DMS153 treated with DMSO at 0.1 percent for 48 hours (cell line): ENCODE results near the gene SNAPC5.
"Not testable (repeated sequence)": the region's sequence is repeated elsewhere in the genome, so short reads cannot be mapped to it uniquely, and the experiment has no call there.

Source experiments
- DNase-seq: peaks from one replicate; lab custom pipeline; 2025; ENCODE audit not compliant: unreplicated experiment; lab: John Stamatoyannopoulos, UW

Gene SNAPC5

DNA sequence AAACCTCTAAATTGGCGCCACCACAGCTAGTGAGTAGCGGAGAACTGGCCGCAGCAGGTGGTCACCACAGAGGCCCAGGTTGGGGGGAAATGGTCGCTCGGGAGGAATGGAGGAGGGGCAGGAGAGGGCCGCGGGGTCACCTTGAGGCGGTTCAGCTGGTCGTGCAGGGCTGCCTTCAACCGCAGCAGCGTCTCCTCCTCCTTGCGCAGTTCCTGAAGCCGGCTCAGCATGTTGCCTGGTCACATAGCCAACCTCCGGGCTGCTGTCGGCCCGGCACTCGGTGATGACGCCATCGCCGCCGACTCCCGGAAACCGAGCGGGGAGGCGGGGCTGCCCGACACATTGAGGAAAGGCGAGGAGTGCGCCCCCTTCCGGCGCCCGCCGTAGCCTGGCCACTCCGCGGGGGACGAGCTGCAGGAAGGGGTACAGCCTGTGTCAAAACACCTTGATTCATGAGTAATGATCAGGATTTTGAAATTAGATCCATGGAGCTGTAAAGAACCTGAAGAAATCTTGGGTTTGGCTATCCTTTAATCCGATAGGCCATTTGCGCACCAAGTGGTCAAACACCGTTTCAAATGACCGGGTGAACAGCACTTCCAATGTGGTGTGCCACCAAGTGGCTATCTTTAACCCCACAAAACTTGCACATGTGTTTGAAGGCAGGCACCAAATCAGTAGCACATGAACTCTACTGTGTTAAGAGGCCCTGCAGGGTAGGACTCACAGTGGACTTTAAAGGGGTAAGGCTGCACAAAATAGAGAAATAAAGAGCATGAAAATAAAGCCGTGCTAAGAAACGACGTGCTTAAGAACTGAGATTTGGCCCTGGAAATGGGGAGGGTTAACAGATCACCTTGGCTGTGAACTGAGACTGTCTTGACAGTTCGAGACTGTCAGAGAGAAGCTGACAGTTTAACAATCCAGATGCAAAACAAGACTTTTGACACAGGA, at the start of gene SNAPC5:
Gene SNAPC5, minus strand, starts transcription at position 261 of the 954 bp plus-strand sequence. Its CDS starts 31 bp downstream, at position 230.
- peak; percentile 25 for DNase-seq

- DNase-seq = no peak
These were observed 47.7 kb upstream of the SNAPC5 start for GRCh38 chr15:66545255-66545654.

DNA sequence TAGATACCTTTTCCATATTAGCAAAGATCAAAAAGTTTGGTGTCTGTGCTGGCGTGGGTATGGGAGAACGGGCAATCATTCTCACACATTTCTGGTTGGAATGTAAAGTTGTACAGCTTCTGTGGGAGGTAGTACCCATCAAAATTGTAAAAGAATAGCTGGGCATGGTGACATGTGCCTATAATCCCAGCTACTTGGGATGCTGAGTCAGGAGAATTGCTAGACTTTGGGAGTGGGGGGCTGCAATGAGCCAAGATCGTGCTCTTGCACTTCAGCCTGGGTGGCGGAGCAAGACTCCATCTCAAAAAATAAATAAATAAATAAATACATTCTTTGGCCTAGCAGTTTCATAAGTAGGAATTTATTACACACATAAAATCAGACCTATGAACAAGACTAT, 45.3 kb upstream of the SNAPC5 start:
- no peak for DNase-seq

DNA sequence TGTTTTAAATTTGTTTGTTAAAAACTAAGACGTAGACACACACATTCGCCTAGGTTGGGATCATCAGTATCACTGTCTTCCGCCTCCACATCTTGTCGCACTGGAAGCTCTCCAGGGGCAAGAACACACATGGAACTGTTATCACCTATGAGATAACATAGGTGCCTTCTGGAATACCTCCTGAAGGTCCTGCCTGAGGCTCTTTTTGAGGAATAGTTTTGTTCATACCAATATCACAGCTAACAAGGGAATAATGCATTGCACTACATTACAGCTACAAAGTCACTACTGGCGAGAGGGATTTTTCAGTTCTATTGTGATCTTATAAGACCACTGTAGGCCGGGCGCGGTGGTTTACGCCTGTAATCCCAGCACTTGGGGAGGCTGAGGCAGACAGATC, 37.5 kb upstream of the SNAPC5 start:
- no peak for DNase-seq

- DNase-seq = no peak
These were observed 27.3 kb upstream of the SNAPC5 start for GRCh38 chr15:66524838-66525237.

DNA sequence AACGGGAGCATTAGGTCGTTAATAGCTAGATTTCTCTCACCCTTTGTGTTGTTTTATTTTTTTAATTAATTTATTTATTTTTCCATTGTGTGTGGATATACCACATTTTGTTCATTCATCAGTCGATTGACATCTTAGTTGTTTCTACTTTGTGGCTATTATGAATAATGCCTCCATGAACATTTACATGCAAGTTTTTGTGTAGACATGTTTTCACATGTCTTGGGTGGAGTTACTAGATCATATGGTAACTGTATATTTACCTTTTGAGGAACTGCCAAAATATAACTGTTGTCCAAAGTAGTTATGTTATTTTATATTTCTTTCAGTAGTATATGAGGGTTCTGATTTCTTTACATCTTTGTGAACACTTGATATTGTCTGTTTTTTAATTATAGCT, 26.4 kb upstream of the SNAPC5 start:
- DNase-seq = no peak

DNA sequence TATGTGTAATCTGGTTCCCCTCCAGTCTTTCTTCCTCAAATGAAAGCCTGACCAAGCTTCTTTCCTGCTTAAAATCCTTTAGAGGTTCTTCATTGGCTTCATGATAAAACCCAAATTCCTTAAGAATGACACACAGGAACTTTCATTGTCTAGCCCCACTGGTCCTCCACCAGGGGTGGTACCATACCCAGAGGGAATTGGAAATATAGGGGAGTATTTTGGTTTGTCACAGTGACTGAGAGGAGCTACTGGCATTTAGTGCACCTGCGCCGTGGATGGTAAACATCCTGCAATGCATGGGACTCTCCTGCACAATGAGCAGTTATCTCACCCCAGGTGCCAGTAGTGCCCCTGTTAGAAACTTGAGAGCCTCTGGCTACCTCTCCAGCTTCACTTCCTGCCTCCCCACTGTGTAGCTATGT, 18.4 kb upstream of the SNAPC5 start:
- no peak for DNase-seq

DNA sequence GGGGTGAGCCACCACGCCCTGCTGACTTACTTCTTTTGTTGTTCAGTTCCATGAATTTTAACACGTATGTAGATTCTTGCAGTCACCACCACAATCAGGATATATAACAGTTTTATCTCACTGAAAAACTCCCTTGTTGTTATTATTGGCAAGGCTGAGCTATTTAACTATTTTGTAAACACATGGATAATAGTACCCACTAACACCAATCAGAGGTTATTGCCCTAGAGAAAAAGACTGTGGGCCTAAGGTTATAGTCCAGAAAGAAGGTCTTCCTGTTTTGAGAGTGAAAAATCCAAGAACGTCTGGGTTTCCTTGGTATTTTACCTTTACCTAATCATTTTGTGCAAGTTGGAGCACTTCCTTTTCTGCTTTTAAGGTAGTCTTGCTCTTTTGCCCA, 17.0 kb upstream of the SNAPC5 start:
- DNase-seq = no peak

GRCh38 chr15:66508293-66508883, 10.8 kb upstream of the SNAPC5 start:
- DNase-seq = no peak

DNA sequence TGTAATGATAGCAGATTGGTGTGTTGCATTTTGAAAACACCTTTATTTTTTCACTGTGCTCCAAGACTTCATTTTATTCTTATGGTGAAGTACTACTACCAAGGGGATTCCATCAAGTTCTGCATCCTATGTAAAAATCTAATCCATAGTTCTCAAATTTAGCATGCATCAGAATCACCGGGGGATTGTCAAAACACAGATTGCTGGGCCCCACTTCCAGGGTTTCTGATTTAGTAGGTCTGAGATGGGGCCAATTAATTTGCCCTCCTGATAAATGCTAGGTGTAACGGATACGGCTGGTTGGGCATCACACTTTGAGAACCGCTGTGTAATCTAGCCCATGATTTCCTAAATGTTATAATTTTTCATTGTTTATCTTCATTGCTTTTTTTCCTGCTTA, 8.3 kb upstream of the SNAPC5 start:
- DNase-seq = no peak

- no peak for DNase-seq
These were observed 7.9 kb upstream of the SNAPC5 start for GRCh38 chr15:66505430-66505811.

DNA sequence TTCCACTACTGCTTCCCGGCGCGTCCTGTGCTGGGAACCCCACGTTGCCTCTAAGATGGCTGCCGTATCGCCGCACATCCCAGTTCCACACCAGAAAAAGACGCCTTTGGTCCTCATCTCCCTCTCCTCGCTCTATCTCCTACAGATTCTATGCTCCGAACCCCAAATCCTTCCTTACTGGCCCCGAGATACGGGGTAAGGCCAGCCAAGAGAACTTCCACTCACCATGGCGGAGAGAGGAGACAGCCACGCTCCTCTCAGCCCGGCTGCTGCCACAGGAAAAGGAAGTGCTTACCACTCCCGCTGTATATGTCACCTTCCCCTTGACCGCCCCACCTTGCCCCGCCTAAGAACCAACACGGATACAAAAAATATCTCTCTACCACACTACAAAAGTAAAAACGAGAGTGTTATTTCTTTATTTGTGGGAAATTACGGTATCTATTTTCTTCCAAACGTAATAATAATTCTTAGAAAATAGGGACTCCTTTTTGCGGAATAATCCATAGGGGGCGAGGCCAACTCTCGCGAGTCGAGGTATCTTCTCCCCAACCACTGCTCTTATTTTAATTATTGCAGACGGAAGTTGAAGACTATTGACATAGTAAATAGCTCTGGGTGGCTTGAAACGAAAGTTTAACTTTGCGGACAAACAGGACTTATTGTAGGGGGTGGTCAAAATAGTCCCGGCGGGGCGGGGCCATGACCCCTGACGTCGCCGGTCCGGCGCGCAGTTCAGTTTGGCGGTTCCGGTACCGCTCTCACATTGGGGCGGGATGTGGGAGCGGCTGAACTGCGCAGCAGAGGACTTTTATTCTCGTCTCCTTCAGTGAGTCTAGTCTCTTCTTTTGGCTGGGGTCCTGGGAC, 7.2 kb upstream of the SNAPC5 start, which contains the start of the genes RPL4 and ZWILCH:
Gene RPL4, minus strand, starts transcription at position 293 of the 867 bp plus-strand sequence. Its CDS starts 65 bp downstream, at position 228.
Gene ZWILCH, plus strand, starts transcription at position 764 of the 867 bp plus-strand sequence. Its CDS starts 13 bp downstream, at position 777.
- peak; percentile 51 for DNase-seq

DNA sequence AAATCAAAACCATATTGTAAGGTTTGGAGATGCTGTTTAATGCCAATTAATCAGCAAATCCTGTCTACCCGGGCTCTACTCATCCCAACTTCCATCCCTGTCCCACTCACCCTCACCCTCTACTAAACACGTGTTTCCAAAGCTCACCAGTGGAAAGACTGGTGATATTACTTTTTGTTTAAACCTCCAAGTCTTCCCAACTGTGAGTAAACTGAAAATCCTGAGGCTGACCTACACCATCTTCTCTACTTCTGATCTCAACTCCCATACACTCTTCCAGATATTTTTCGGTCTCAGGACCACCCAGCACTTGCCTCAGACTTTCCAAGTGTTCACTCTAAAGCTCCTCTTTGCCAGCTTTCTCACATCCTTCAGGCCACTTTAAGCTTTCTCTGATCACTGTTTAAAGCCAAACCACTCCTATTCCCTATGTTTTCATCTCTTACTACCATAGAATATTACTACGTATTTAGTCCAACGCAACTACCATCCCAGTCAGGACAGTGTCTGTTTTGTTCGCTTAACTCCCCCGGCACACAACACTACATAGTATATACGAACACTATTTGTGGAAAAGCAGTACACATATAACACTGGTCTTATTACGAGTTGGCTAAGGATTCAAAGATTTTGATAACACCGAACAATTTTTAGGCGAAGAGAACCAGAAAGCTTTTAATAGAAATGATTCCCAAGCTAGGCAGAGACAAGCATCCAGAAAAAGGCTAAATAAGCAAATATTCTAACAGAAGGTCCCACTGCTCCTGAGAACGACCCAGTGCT, 6.4 kb upstream of the SNAPC5 start:
- no peak for DNase-seq

DNA sequence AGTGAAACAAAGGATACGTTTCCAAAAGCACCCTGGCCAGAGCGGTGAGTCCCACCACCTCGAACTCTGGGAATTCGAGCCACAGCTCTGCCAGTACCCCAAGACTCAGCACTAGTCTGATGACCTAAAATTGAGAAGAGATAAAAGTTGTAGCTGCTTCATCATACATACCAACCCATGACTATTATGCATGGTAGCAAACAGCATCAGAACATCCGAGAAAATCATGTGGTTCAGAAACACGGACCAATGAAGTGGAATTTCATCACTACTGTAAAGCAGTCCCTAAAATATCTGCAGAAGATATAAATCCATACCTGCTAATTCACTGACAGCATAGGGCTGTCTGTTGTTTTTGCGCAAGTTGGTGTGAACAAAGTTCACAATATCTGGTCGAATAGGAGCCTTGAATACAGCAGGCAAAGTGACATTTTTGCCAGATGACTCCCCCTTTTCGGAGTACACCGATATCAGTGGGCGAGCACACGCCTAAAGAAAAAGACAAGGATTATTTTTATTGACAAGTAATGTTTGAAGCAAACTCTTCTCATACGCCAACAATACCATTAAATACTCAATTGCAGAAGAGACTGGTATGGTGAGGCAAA, 5.6 kb upstream of the SNAPC5 start:
- DNase-seq = not testable (repeated sequence)

DNA sequence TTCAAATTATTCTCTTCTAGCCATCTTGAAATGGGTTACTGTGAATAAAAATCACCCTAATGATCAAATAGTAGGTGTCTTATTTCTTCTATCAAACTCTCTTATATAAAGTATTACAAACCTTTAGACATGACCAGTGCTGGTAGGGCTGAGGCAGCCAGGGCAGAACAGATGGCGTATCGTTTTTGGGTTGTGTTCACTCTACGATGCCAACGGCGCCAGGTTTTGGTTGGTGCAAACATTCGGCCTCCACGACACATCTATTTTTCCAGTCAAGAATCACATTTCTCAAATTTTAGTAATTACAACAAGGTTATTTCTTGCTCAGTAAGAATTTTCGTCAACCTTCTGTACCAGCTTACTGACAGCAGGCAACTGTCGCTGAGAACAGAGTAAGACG, 4.9 kb upstream of the SNAPC5 start:
- no peak for DNase-seq

- not testable (repeated sequence) for DNase-seq
These were observed 2.8 kb upstream of the SNAPC5 start for GRCh38 chr15:66500346-66500745.

DNA sequence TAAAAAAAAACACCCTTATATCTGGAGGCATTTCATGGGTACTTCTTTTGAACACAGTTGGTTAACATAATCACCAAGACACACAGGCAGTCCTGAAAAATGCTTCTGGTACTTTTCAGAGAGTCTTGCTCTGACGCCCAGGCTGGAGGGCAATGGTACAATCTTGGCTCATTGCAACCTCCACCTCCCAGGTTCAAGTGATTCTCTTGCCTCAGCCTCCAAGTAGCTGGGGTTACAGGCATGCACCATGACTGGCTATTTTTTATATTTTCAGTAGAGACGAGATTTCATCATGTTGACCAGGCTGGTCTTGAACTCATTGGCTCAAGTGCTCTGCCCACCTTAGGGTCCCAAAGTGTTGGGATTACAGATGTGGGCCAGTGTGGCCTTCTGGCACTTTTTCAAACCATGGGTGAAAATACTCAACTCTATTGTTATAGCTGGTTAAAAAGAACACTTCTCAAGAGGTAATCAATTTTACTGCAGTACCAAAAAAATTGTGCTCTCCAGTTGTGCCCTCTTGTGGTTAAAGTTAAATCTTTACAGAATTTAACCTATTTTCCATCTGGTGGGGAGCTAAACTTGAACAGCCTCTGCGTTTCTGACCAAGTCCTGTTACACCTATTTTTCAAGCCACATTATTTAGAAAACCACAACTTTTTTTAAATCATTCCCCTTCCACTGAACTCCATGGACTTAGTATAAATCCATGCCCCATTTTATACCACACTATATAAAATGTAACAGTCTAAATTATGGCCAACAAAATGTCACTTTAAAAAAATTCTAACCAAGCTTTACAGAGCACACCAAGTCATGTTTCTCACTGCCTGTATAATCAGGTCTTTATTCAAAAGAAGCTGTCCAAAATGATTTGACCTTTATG, 1.2 kb upstream of the SNAPC5 start:
- no peak for DNase-seq

DNA sequence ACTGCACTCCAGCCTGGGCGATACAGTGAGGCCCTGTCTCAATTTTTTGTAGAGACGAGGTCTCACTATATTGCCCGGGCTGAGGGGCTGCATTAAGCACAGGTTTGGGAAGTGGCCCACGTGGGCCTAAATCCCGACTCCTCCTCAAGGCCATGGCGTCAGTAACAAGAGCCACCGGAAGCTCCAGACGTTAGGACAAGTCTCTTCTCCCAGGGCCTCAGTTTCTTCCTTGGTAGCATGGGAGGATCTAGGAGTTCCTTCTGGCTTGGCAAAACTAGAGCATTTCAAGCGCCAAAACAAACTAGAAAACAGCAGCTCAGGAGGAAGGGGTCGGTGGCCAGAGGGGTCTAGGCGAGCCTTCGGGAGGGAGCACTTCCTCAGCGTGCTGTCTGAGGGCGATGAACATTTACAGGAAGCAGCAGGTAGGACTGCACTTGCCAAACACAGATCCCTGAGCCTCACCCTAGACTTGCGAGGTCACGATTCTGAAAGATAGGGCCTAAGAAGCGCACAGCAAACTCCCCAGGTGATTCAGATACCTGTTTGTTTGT, 536 bp downstream of the SNAPC5 start:
- DNase-seq = no peak

DNA sequence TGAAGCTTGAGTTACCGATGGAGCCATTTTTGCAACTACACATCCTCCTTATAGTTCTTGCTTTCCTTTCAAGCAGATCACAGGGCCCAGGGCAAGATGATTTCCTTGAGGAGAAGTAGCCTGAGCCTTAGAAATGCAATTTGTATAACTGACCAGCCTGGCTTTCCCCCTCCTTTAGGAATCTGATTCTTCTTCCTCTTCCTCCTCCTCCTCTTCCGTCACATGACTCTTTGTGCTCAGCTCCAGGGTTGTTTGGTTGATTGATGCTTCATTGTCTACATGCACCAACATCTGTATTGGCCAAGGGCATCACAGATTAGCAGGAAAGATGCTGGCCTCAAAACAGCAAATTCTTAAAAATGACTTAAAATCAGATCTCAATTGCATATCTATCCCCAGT, 3.3 kb downstream of the SNAPC5 start:
- DNase-seq = no peak
